ENCODE measurements around the gene EXOC6B. TPM values are rescaled to one million over a fixed set of nuclear protein-coding genes. Genes with fewer than 3 reads are reported as not detected.

The EXOC6B gene
- total and polyA plus RNA-seq, 2 of the 8 experiments (the other 6 are each of a cell fraction or from before 2014, with no cell fraction given) = 13.5 to 33.0 TPM

DNA sequence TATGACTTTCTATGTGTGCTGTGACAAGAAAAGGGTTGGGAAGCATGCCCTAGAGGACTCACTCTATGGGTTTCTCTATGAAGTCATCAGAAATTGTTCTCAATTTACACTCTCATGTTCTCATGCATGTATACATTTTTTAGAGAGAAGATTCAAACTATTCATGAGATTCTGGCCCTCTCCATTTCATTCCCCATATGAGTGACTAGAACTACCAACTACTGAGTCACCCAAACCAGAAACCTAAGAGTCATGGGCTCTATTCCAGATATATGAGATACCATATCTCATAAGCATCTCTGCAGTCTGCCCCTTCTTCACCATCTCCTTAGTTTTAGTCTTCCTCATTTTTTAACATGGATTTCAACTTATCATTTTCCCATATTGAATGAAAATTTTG, 87.7 kb downstream of the EXOC6B start:
- ChIA-PET CTCF (ENCODE audit: partially characterized antibody) (interaction anchor here (2.2 kb wide), 1 partner anchor 24 kb away, joined by 6 read pairs; no protein-coding TSS in a partner anchor), POLR2A (ENCODE audit: partially characterized antibody) (no interaction called here)
- no peaks in the 10 kb centered on the region for H4K20me1 ChIP-seq (replicated peaks in 1 of 2; ENCODE audit: control insufficient read depth in 1 of 2, insufficient read depth in 2 of 2, low read length in 2 of 2)
- no peak overlapping the region for H2BK20ac ChIP-seq (ENCODE audit: low read length)
- H3K23ac ChIP-seq (ENCODE audit: insufficient read length) = no peak overlapping the region
- no peak overlapping the region for H2BK120ac ChIP-seq (replicated peaks; ENCODE audit: low read depth, low read length)
- H3K23me2 ChIP-seq (ENCODE audit: low read depth, low read length) = no peaks in the 10 kb centered on the region; the same call in 1 of the 2 replicates
- H3K36me3 ChIP-seq (ENCODE audit: control insufficient read depth in 2 of 4, insufficient read depth in 4 of 4, low read length in 3 of 4) = peaks cover 0 to 3% (median 0%) of the 10 kb centered on the region in 4 experiments; a peak in 1 of 8 replicates
- no peak overlapping the region for H3K14ac ChIP-seq (ENCODE audit: insufficient read length)
- no peak overlapping the region for H3K4me2 ChIP-seq (ENCODE audit: insufficient read depth in 1 of 2, low read depth in 2 of 2, low read length in 2 of 2)
- no peak overlapping the region for H4K5ac ChIP-seq (ENCODE audit: insufficient read length, low read depth, low read length)
- H3K4me3 ChIP-seq (ENCODE audit: extremely low read depth in 1 of 4, insufficient read depth in 2 of 4, low read depth in 3 of 4, low read length in 4 of 4) = no peak overlapping the region
- FAIRE-seq (no peak), DNase-seq (ENCODE audit: low read depth in 1 of 2, low spot score in 2 of 2) (no peak)
- H2AFZ ChIP-seq (ENCODE audit: low read length) = no peak overlapping the region
- H2BK5ac ChIP-seq (ENCODE audit: low read depth, low read length) = no peak overlapping the region
- no peaks in the 10 kb centered on the region; a peak in 1 of 4 replicates for H3K9me3 ChIP-seq (ENCODE audit: insufficient read depth in 2 of 2, low read depth in 1 of 2, low read length in 1 of 2)
- no peaks in the 10 kb centered on the region for H3K79me2 ChIP-seq (ENCODE audit: control insufficient read depth in 1 of 2, insufficient read depth in 2 of 2, low read length in 2 of 2)
- no peak overlapping the region for H3K27ac ChIP-seq (ENCODE audit: low read depth, low read length)
- H4K91ac ChIP-seq (replicated peaks; ENCODE audit: insufficient read length, low read length) = no peak overlapping the region
- no peaks in the 10 kb centered on the region for H3K27me3 ChIP-seq (replicated peaks in 1 of 4; ENCODE audit: control insufficient read depth in 3 of 4, extremely low read depth in 1 of 4, insufficient read depth in 3 of 4, low read length in 3 of 4)
- no peaks in the 10 kb centered on the region for H3K79me1 ChIP-seq (ENCODE audit: low read depth, low read length)
- no peak overlapping the region for H2BK15ac ChIP-seq (ENCODE audit: low read length)
- no peak overlapping the region for H2BK12ac ChIP-seq (ENCODE audit: low read depth, low read length)
- no peak overlapping the region for H3K18ac ChIP-seq (ENCODE audit: extremely low read depth, low read length)
- H2AK5ac ChIP-seq (ENCODE audit: low read depth, low read length) = no peak overlapping the region
- no peak overlapping the region for H3K4ac ChIP-seq (replicated peaks; ENCODE audit: insufficient read length, low read depth, low read length)
- no peak overlapping the region for H4K8ac ChIP-seq (ENCODE audit: extremely low read depth, insufficient read depth, low read length)
- no peaks in the 10 kb centered on the region for H3K4me1 ChIP-seq (replicated peaks in 1 of 4; ENCODE audit: control insufficient read depth in 3 of 4, insufficient read depth in 4 of 4, low read length in 3 of 4)
- H3K9ac ChIP-seq (replicated peaks in 1 of 4; ENCODE audit: extremely low read depth in 1 of 4, low read depth in 3 of 4, low read length in 3 of 4) = no peak overlapping the region
- H3K56ac ChIP-seq (replicated peaks; ENCODE audit: insufficient read length, low read depth, low read length) = no peak overlapping the region
- no peak for TF ChIP-seq POU5F1 (IDR thresholded peaks at IDR 0.05; ENCODE audit: low read depth, low read length)
- no peak for TF ChIP-seq CHD2 (IDR thresholded peaks at IDR 0.05; ENCODE audit: low read length)
- TF ChIP-seq SIX5 (IDR thresholded peaks at IDR 0.05; ENCODE audit: low read depth, low read length) = no peak
- TF ChIP-seq SAP30 (IDR thresholded peaks at IDR 0.05; ENCODE audit: insufficient read depth, insufficient replicate concordance, low read length) = no peak
